Smooth muscle cell (in vitro differentiated cells): ENCODE measurements around the gene CMC4. TPM values are rescaled to one million over a fixed set of nuclear protein-coding genes. Genes with fewer than 3 reads are reported as not detected.
A peak's percentile ranks its signal among the peaks of the same experiment; 100 is the strongest.

Experiments
- DNase-seq: peaks from one replicate; lab custom pipeline; 2025; ENCODE audit not compliant: unreplicated experiment; lab: John Stamatoyannopoulos, UW
- H2AFZ ChIP-seq: fragments of 200-600 bp; sonication (generic); 2 replicates; pipeline ENCODE4 v1.6.0; 2016; ENCODE audit warnings: antibody characterized with exemption, low read depth, mild to moderate bottlenecking
- H3F3A ChIP-seq: fragments of 200-600 bp; sonication (generic); 2 replicates; pipeline ENCODE4 v1.6.0; 2017; ENCODE audit warnings: antibody characterized with exemption, low read depth
- H3K27ac ChIP-seq: fragments of 200-600 bp; sonication (generic); 2 replicates; pipeline ENCODE4 v1.5.1; 2016; ENCODE audit warnings: low read depth, mild to moderate bottlenecking
- H3K27me3 ChIP-seq: fragments of 200-600 bp; sonication (generic); 2 replicates; pipeline ENCODE4 v1.6.1; 2016; ENCODE audit warnings: low read depth, mild to moderate bottlenecking
- H3K36me3 ChIP-seq: fragments of 200-600 bp; sonication (generic); 2 replicates; pipeline ENCODE4 v1.5.1; 2016; ENCODE audit warnings: low read depth
- H3K4me1 ChIP-seq: fragments of 200-600 bp; sonication (generic); 2 replicates; pipeline ENCODE4 v1.5.1; 2016; ENCODE audit warnings: low read depth
- H3K4me2 ChIP-seq: fragments of 200-600 bp; sonication (generic); 2 replicates; pipeline ENCODE4 v1.6.0; 2016; ENCODE audit warnings: mild to moderate bottlenecking
- H3K4me3 ChIP-seq: fragments of 200-600 bp; sonication (generic); 2 replicates; pipeline ENCODE4 v1.5.1; 2016; ENCODE audit warnings: mild to moderate bottlenecking
- H3K79me2 ChIP-seq: fragments of 200-600 bp; sonication (generic); 2 replicates; pipeline ENCODE4 v1.6.0; 2016; ENCODE audit warnings: low read depth, mild to moderate bottlenecking
- H3K9ac ChIP-seq: fragments of 200-600 bp; sonication (generic); 2 replicates; pipeline ENCODE4 v1.6.0; 2016; ENCODE audit warnings: low read depth
- H3K9me3 ChIP-seq: fragments of 200-600 bp; sonication (generic); replicated peaks from 2 replicates; pipeline ENCODE4 v1.5.1; 2016; ENCODE audit warnings: low read depth
- H4K20me1 ChIP-seq: fragments of 200-600 bp; sonication (generic); 2 replicates; pipeline ENCODE4 v1.6.0; 2016; ENCODE audit warnings: low read depth
- WGBS: methylation state at CpG from one replicate; pipeline ENCODE4 v1.1.7; 2016; ENCODE audit warnings: low lambda C conversion rate; 5-methylcytosine and 5-hydroxymethylcytosine counted together
- polyA plus RNA-seq: library from polyadenylated mRNA; unstranded; fragments of >200 nt; fragmentation: Nextera tagmentation; extraction: Ambion mirVana; gene quantifications from 2 replicates; pipeline ENCODE4 v1.2.1, GENCODE V29; 2016
- total RNA-seq: library from RNA; depleted of rRNA; stranded (reverse); fragments of >200 nt; gene quantifications from 2 replicates; pipeline ENCODE4 v1.2.3, GENCODE V29; 2014
- TF ChIP-seq, protein P1 (sequence below): fragments of 200-600 bp; sonication (generic); IDR thresholded peaks from 2 replicates; pipeline ENCODE4 v1.5.1; 2017; ENCODE audit warnings: borderline replicate concordance, mild to moderate bottlenecking, antibody characterized with exemption; ENCODE audit not compliant: insufficient read depth, poor library complexity, severe bottlenecking

Gene CMC4
- total and polyA plus RNA-seq, 2 experiments from 2014 or later, result 21.2 to 24.5 TPM

GRCh38 chrX:155086961-155087735, 16.2 kb upstream of the CMC4 start:
- DNase-seq, result no peak
- Histone ChIP-seq H3K27ac (no peak overlapping the region), H3K4me2 (no peak overlapping the region), H2AFZ (no peak overlapping the region), H3K36me3 (no peaks in the 10 kb centered on the region), H3K4me1 (no peaks in the 10 kb centered on the region), H3K4me3 (no peak overlapping the region), H3K9me3 (no peaks in the 10 kb centered on the region), H3F3A (no peaks in the 10 kb centered on the region), H3K27me3 (no peaks in the 10 kb centered on the region), H3K9ac (no peak overlapping the region), H3K79me2 (no peaks in the 10 kb centered on the region), H4K20me1 (no peaks in the 10 kb centered on the region)
- TF ChIP-seq, protein P1, sequence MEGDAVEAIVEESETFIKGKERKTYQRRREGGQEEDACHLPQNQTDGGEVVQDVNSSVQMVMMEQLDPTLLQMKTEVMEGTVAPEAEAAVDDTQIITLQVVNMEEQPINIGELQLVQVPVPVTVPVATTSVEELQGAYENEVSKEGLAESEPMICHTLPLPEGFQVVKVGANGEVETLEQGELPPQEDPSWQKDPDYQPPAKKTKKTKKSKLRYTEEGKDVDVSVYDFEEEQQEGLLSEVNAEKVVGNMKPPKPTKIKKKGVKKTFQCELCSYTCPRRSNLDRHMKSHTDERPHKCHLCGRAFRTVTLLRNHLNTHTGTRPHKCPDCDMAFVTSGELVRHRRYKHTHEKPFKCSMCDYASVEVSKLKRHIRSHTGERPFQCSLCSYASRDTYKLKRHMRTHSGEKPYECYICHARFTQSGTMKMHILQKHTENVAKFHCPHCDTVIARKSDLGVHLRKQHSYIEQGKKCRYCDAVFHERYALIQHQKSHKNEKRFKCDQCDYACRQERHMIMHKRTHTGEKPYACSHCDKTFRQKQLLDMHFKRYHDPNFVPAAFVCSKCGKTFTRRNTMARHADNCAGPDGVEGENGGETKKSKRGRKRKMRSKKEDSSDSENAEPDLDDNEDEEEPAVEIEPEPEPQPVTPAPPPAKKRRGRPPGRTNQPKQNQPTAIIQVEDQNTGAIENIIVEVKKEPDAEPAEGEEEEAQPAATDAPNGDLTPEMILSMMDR, result no peak
- 89% methylated on average over 25 of the region's 26 CpGs for WGBS

- DNase-seq, result no peak
These were observed 15.4 kb upstream of the CMC4 start for GRCh38 chrX:155086202-155086840.

DNA sequence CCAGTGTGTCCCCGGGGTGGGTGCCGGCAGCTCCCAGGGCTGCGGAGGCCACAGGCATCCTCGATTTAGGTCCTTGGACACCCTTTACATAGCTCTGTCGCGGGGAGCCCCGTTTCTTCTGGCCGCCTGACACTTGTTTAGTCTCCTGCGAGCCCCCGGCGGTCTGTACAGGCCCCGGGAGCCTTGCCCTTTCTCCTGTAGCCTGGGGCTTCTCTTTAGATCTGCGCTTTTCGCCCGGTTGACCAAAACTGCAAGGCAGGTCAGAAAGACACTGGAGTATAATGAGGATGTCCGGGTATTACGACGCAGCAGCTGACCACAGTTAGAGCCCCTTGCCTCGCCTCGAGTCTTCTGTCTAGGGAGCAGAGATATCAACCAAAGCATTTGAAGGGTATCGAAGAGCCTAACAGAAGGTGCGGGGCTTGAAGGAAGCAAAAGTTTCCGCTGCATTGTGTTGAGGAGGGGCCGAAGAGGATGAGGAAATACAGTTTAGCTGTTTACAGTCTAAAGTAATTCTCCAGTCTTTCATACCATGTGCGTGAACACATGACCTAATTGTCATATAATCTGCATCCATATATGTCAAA, 851 bp upstream of the CMC4 start:
- no peaks in the 10 kb centered on the region for H3K4me1 ChIP-seq
- peak overlapping the region; percentile 80 for H3K4me2 ChIP-seq

More at GRCh38 chrX:155086202-155086840, 15.4 kb upstream of the CMC4 start:
- TF ChIP-seq, protein P1, result peak; percentile 37
- H3K4me2 ChIP-seq, result no peak overlapping the region
- H3K27me3 ChIP-seq, result no peaks in the 10 kb centered on the region
- H3K27ac ChIP-seq, result no peak overlapping the region
- WGBS, result 77% methylated on average over 18 of the region's 24 CpGs
- no peaks in the 10 kb centered on the region for H3K9me3 ChIP-seq
- no peaks in the 10 kb centered on the region for H4K20me1 ChIP-seq
- no peak overlapping the region for H3K9ac ChIP-seq
- no peaks in the 10 kb centered on the region for H3K4me1 ChIP-seq
- no peaks in the 10 kb centered on the region for H3K79me2 ChIP-seq
- H3K4me3 ChIP-seq, result no peak overlapping the region
- H3F3A ChIP-seq, result no peaks in the 10 kb centered on the region
- no peaks in the 10 kb centered on the region for H3K36me3 ChIP-seq
- no peak overlapping the region for H2AFZ ChIP-seq

More for the DNA sequence above, 851 bp upstream of the CMC4 start:
- Histone ChIP-seq H3K9ac (no peak overlapping the region), H3F3A (no peaks in the 10 kb centered on the region), H3K79me2 (peaks cover 10% of the 10 kb centered on the region), H2AFZ (peak overlapping the region; percentile 78), H3K27ac (peak overlapping the region; percentile 17), H4K20me1 (no peaks in the 10 kb centered on the region), H3K36me3 (no peaks in the 10 kb centered on the region), H3K27me3 (no peaks in the 10 kb centered on the region), H3K9me3 (no peaks in the 10 kb centered on the region), H3K4me3 (peak overlapping the region; percentile 68)
- 49% methylated on average over 25 of the region's 25 CpGs for WGBS
- DNase-seq, result no peak
- TF ChIP-seq, protein P1, result no peak
